Nasal cavity respiratory epithelium epithelial cell of viscerocranial mucosa (primary cell): ENCODE measurements around the gene KRT1. TPM values are rescaled to one million over a fixed set of nuclear protein-coding genes. Genes with fewer than 3 reads are reported as not detected.

ENCODE experiments used
- total RNA-seq: library from RNA; depleted of rRNA; stranded (reverse); fragments of >200 nt; gene quantifications from 2 replicates; pipeline ENCODE4 v1.2.3, GENCODE V29; 2014

Gene KRT1
- total RNA-seq: 0.34 TPM in 1 of 2 replicates, not detected in the other

DNA sequence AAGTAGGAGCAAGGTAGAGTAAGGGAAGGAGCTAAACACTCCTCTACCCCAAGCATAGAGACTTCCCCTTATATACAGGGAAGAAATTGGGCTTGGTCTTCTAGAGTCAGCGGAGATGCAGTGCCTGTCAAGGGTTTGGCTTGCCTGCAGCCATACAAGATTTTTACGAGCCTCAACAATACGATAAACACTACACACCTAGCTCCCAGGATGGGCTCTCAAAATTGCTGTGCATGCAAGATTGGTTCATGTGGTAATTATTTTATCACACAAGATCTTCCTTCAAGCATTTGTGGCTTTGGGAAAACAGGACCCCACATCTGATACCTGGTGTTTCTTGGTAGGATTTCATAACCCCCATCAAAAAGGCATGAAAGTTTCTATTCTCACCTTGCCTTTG lies at the start of gene KRT1:
KRT1 (minus strand) TSS at position 45 of the 400 bp plus-strand sequence. CDS start 59 bp downstream, outside the sequence.

GRCh38 chr12:52703424-52703823 lies 23.2 kb upstream of the KRT1 start, which contains the start of gene KRT77:
Gene KRT77 (minus strand): TSS chr12:52703524. CDS start chr12:52703434, 90 bp downstream.

DNA sequence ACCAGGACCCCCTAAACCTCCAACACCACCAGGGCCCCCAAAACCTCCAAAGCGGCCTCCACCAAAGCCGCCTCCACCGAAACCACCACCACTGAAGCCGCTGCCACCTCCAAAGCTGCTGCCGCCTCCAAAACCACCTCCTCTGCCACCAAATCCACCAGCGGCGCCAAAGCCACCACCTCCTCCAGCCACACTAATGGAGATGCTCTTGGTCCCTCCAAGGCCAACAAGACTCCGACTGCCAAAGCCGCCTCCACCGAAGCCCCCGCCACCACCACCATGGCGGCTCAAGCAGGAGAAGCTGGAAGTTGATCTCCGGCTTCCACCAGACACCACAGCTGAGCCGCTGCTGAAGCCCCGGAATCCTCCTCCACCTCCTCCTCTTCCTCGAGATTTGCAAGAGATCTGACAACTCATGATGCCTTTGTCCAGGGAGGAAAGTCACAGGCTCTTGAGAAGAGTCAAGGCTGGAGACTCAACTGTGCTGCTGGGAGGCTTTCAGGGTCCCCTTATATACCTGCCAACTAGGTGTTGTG lies 28.4 kb downstream of the KRT1 start, which contains the start of gene KRT2:
KRT2 (minus strand) TSS at position 486 of the 536 bp plus-strand sequence; CDS start at position 417, 69 bp downstream.

Other genes with a start within 250 kb of the KRT1 start
- 0.78 and 5.1 TPM in 2 replicates for gene KRT75, start 246.0 kb downstream of the KRT1 start, total RNA-seq
- 369 and 1,719 TPM in 2 replicates for gene KRT6B, start 228.3 kb downstream of the KRT1 start, total RNA-seq
- gene KRT6C, start 206.6 kb downstream of the KRT1 start, total RNA-seq: 171 and 249 TPM in 2 replicates
- 14,274 and 14,814 TPM in 2 replicates for gene KRT6A, start 187.2 kb downstream of the KRT1 start, total RNA-seq
- gene KRT5, start 160.0 kb downstream of the KRT1 start, total RNA-seq: 6,718 and 16,450 TPM in 2 replicates
- gene KRT71, start 127.3 kb downstream of the KRT1 start, total RNA-seq: not detected in 2 replicates
- 0.36 TPM in 1 of 2 replicates, not detected in the other for gene KRT74, start 106.6 kb downstream of the KRT1 start, total RNA-seq
- gene KRT72, start 78.9 kb downstream of the KRT1 start, total RNA-seq: not detected in 2 replicates
- not detected in 2 replicates for gene KRT73, start 61.8 kb downstream of the KRT1 start, total RNA-seq
- not detected in 2 replicates for gene KRT2, start 28.2 kb downstream of the KRT1 start, total RNA-seq
- not detected in 2 replicates for gene KRT77, start 23.1 kb upstream of the KRT1 start, total RNA-seq
- gene KRT76, start 96.9 kb upstream of the KRT1 start, total RNA-seq: not detected in 2 replicates
- under 0.01 TPM in 1 of 2 replicates, not detected in the other for gene KRT3, start 115.7 kb upstream of the KRT1 start, total RNA-seq
- 1.0 and 33.2 TPM in 2 replicates for gene KRT4, start 133.7 kb upstream of the KRT1 start, total RNA-seq
- gene KRT79, start 153.9 kb upstream of the KRT1 start, total RNA-seq: under 0.01 and 0.07 TPM in 2 replicates
- 0.36 and 6.2 TPM in 2 replicates for gene KRT78, start 168.6 kb upstream of the KRT1 start, total RNA-seq
- gene KRT8, start 224.7 kb upstream of the KRT1 start, total RNA-seq: 172 and 194 TPM in 2 replicates